ENCODE measurements around the gene ZNF746. TPM values are rescaled to one million over a fixed set of nuclear protein-coding genes. Genes with fewer than 3 reads are reported as not detected.

Gene ZNF746
- total RNA-seq, 1 experiment from 2014 or later = 17.1 TPM

- no peak for TF ChIP-seq TEAD4 (CRISPR knock-in tag; IDR thresholded peaks at IDR 0.05)
- TF ChIP-seq, protein P1, sequence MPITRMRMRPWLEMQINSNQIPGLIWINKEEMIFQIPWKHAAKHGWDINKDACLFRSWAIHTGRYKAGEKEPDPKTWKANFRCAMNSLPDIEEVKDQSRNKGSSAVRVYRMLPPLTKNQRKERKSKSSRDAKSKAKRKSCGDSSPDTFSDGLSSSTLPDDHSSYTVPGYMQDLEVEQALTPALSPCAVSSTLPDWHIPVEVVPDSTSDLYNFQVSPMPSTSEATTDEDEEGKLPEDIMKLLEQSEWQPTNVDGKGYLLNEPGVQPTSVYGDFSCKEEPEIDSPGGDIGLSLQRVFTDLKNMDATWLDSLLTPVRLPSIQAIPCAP (CRISPR knock-in tag; IDR thresholded peaks at IDR 0.05) = no peak
- TF ChIP-seq NFYB (CRISPR knock-in tag; conservative IDR thresholded peaks at IDR 0.05; ENCODE audit: low read depth) = no peak
Observed at GRCh38 chr7:149457766-149458165, 39.8 kb downstream of the ZNF746 start (continued).

- H3K4me1 Mint-ChIP-seq = peaks cover 17% of the 10 kb centered on the region
- no peak overlapping the region for H3K27ac Mint-ChIP-seq
- peaks cover 24% of the 10 kb centered on the region for H3K27me3 Mint-ChIP-seq (ENCODE audit: low read depth)
- H3K4me3 Mint-ChIP-seq = no peak overlapping the region
- ChIA-PET POLR2A (no interaction called here), CTCF (no interaction called here)
- ATAC-seq (no peak), DNase-seq (ENCODE audit: low spot score) (no peak)
- H3K9me3 Mint-ChIP-seq = no peaks in the 10 kb centered on the region
- H3K36me3 Mint-ChIP-seq = peaks cover 11% of the 10 kb centered on the region
- TF ChIP-seq ZNF671 (CRISPR knock-in tag; IDR thresholded peaks at IDR 0.05) (no peak), ETV6 (CRISPR knock-in tag; IDR thresholded peaks at IDR 0.05) (no peak), PRDM15 (CRISPR knock-in tag; IDR thresholded peaks at IDR 0.05) (no peak), NFYB (CRISPR knock-in tag; conservative IDR thresholded peaks at IDR 0.05; ENCODE audit: low read depth) (no peak), NR2C2 (CRISPR knock-in tag; IDR thresholded peaks at IDR 0.05) (no peak)
- TF ChIP-seq, protein P2, sequence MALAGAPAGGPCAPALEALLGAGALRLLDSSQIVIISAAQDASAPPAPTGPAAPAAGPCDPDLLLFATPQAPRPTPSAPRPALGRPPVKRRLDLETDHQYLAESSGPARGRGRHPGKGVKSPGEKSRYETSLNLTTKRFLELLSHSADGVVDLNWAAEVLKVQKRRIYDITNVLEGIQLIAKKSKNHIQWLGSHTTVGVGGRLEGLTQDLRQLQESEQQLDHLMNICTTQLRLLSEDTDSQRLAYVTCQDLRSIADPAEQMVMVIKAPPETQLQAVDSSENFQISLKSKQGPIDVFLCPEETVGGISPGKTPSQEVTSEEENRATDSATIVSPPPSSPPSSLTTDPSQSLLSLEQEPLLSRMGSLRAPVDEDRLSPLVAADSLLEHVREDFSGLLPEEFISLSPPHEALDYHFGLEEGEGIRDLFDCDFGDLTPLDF (CRISPR knock-in tag; IDR thresholded peaks at IDR 0.05) = no peak
Observed at GRCh38 chr7:149456506-149457421, 40.8 kb downstream of the ZNF746 start.

DNA sequence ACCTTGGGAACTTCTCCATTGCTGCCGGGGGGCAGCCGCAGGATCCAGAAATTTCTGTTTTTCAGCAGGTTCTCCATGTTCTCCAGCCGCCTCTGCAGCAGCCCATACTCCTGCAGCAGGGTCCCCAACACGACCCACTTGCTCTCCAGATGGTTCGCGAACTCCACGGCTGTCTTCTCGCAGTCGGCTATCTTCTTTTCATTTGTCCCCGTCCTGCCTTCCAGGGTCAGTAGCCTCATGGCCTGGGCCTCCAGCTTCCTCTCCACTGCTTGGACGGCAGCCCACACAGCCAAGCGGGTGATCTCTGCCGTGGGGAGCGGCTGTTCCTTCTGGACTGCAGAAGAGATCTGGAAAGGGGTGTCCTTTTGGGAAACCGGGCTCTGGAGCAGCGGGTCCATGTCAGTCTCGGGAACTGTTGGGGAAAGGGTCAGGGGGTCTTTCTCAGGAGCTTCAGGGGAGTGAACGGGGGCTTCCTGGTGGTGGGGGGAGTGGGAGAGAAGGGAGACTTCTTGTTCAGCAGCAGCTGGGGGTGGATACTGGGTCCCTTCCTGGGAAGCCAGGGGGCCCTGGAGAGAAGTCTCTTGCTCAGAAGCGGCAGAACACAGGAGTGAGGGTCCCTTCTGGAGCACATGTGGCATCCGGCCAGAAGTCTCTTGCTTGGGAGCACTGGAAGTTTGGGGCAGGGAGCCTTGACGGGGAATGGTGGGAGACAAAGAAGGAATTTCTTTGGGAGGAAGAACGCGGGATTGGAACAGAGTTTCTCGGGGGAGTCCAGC, 42.2 kb downstream of the ZNF746 start:
- ATAC-seq (no peak), DNase-seq (ENCODE audit: low spot score) (no peak)

More for the DNA sequence above, 42.2 kb downstream of the ZNF746 start:
- ChIA-PET CTCF (no interaction called here), POLR2A (no interaction called here)
- H3K27me3 Mint-ChIP-seq (ENCODE audit: low read depth) = peaks cover 13% of the 10 kb centered on the region
- H3K9me3 Mint-ChIP-seq = no peaks in the 10 kb centered on the region
- no peak overlapping the region for H3K27ac Mint-ChIP-seq
- H3K36me3 Mint-ChIP-seq = peaks cover 19% of the 10 kb centered on the region
- H3K4me3 Mint-ChIP-seq = no peak overlapping the region
- peaks cover 11% of the 10 kb centered on the region for H3K4me1 Mint-ChIP-seq
- TF ChIP-seq, protein P3, sequence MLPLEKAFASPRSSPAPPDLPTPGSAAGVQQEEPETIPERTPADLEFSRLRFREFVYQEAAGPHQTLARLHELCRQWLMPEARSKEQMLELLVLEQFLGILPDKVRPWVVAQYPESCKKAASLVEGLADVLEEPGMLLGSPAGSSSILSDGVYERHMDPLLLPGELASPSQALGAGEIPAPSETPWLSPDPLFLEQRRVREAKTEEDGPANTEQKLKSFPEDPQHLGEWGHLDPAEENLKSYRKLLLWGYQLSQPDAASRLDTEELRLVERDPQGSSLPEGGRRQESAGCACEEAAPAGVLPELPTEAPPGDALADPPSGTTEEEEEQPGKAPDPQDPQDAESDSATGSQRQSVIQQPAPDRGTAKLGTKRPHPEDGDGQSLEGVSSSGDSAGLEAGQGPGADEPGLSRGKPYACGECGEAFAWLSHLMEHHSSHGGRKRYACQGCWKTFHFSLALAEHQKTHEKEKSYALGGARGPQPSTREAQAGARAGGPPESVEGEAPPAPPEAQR (CRISPR knock-in tag; IDR thresholded peaks at IDR 0.05) = no peak
- TF ChIP-seq, protein P2 (CRISPR knock-in tag; IDR thresholded peaks at IDR 0.05) = no peak
- TF ChIP-seq ERG (CRISPR knock-in tag; IDR thresholded peaks at IDR 0.05) (no peak), EMX1 (CRISPR knock-in tag; IDR thresholded peaks at IDR 0.05) (no peak), OVOL2 (CRISPR knock-in tag; IDR thresholded peaks at IDR 0.05; ENCODE audit: borderline replicate concordance) (no peak), ZNF532 (CRISPR knock-in tag; IDR thresholded peaks at IDR 0.05; ENCODE audit: borderline replicate concordance) (no peak)
